Transverse colon (tissue), 4 donors: ENCODE data around the gene CRB2. TPM values are rescaled to one million over a fixed set of nuclear protein-coding genes. Genes with fewer than 3 reads are reported as not detected.

Experiments
- DNase-seq: peaks from one replicate; pipeline ENCODE4 v3.0.0-alpha.2; 2019
- H3K27ac ChIP-seq, 4 donors: fragments of 200-600 bp; sonication (generic); 2 replicates each; pipeline ENCODE4 v1.5.1; 2016 to 2018; ENCODE audit warnings: inconsistent platforms in 4 of 4
- H3K27me3 ChIP-seq: fragments of 200-600 bp; sonication (generic); 2 replicates; pipeline ENCODE4 v1.5.1; 2017; ENCODE audit warnings: inconsistent platforms
- H3K36me3 ChIP-seq, 4 donors: fragments of 200-600 bp; sonication (generic); 2 replicates each; pipeline ENCODE4 v1.5.1; 2017 to 2019; ENCODE audit warnings: inconsistent platforms in 4 of 4
- H3K4me1 ChIP-seq, 4 donors: fragments of 200-600 bp; sonication (generic); 2 replicates each; pipeline ENCODE4 v1.5.1; 2017 to 2020; ENCODE audit warnings: inconsistent platforms in 4 of 4
- H3K4me3 ChIP-seq, 4 donors: fragments of 200-600 bp; sonication (generic); 1 replicate in 1 of 4; 2 replicates in 3 of 4; pipeline versions ENCODE4 v1.5.1 to v1.6.1; 2017 to 2019; ENCODE audit warnings: inconsistent platforms in 4 of 4
- H3K9me3 ChIP-seq, 2 donors: fragments of 200-600 bp; sonication (generic); 2 replicates each; pipeline ENCODE4 v1.5.1; 2017 to 2019; ENCODE audit warnings: inconsistent platforms in 2 of 2
- EP300 ChIP-seq: sonication (generic); formaldehyde crosslinking; IDR thresholded peaks from one replicate; pipeline ENCODE4 v1.6.1; 2017; ENCODE audit warnings: antibody characterized with exemption, low read depth
- POLR2A ChIP-seq: fragments of 450-650 bp; IDR thresholded peaks from one replicate; pipeline ENCODE4 v1.6.1; 2016; ENCODE audit warnings: antibody characterized with exemption, mild to moderate bottlenecking, moderate library complexity
- POLR2AphosphoS5 ChIP-seq, 3 donors: sonication (generic); formaldehyde crosslinking; IDR thresholded peaks; one replicate each; pipeline ENCODE4 v1.6.1; 2016; ENCODE audit warnings: antibody characterized with exemption in 3 of 3
- WGBS, 2 donors: methylation state at CpG; one replicate each; pipeline ENCODE4 v1.1.5; 2018; ENCODE audit warnings: low coverage in 1 of 2; 5-methylcytosine and 5-hydroxymethylcytosine counted together
- in situ Hi-C, 4 donors: fragments of 200-750 bp; cut with MboI; loops; one replicate each; pipeline versions ENCODE4 v1.15.0 to v1.15.1; 2017; ENCODE audit warnings: low sequenced_read_pairs in 3 of 4, low pct_ligation_motif_present in 1 of 4, low pct_unique_long_range_greater_than_20kb in 1 of 4
- intact Hi-C: fragments of 100-400 bp; cut with DNase I; formaldehyde crosslinking; loops from one replicate; pipeline ENCODE4 v1.15.1; 2023; ENCODE audit warnings: low total_unique reads
- total RNA-seq, 4 donors: library from RNA; depleted of rRNA; stranded (reverse); fragments of >200 nt; gene quantifications; one replicate each; pipeline ENCODE4 v1.1.0, GENCODE V29; 2016
- TF ChIP-seq, protein P1 (sequence below), 5 experiments: fragments of 200-600 bp in 3 of 5; fragments of 450-650 bp in 2 of 5; sonication (generic) in 3 of 5; IDR thresholded peaks; 1 replicate in 2 of 5; 2 replicates in 3 of 5; pipeline ENCODE4 v1.5.1; 2016 to 2017; ENCODE audit warnings: antibody characterized with exemption in 5 of 5, inconsistent platforms in 3 of 5, mild to moderate bottlenecking in 2 of 5, moderate library complexity in 1 of 5

CRB2 gene
- total RNA-seq, 4 donors from 2014 or later, result 0.32 to 0.82 (median 0.75) TPM; not detected in 1

DNA sequence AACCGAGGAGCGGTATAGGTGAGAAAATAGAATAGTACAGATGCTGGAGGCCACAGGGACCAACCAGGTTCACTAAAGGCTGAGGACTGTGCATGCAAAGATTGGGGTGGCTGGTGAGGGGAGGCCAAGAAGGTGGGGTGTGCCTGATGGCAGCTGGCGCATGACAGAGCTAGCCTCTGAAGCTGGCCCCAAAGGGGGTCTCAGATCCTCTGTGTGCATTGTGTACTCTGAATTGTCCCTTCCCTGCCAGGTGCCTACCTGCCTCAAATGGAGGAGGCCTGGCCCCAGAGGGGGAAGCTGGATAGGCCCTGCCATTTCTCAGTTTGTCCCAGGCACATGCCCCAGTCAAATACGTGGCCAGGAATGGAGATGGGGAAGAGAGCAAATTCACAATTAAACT is 63.1 kb downstream of the CRB2 start:
- no peaks in the 10 kb centered on the region for H3K4me1 ChIP-seq
- H3K27ac ChIP-seq, result no peak overlapping the region
- in situ Hi-C loops (loop anchor here in 3 of 4 donors (25.0 kb wide), 1 partner anchor 618 kb away; no protein-coding TSS in a partner anchor), intact Hi-C loops (no loop called here)
- TF ChIP-seq POLR2A (no peak), EP300 (no peak), POLR2AphosphoS5 (IDR thresholded peaks at IDR 0.05) (no peak)
- TF ChIP-seq, protein P1, sequence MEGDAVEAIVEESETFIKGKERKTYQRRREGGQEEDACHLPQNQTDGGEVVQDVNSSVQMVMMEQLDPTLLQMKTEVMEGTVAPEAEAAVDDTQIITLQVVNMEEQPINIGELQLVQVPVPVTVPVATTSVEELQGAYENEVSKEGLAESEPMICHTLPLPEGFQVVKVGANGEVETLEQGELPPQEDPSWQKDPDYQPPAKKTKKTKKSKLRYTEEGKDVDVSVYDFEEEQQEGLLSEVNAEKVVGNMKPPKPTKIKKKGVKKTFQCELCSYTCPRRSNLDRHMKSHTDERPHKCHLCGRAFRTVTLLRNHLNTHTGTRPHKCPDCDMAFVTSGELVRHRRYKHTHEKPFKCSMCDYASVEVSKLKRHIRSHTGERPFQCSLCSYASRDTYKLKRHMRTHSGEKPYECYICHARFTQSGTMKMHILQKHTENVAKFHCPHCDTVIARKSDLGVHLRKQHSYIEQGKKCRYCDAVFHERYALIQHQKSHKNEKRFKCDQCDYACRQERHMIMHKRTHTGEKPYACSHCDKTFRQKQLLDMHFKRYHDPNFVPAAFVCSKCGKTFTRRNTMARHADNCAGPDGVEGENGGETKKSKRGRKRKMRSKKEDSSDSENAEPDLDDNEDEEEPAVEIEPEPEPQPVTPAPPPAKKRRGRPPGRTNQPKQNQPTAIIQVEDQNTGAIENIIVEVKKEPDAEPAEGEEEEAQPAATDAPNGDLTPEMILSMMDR (IDR thresholded peaks at IDR 0.05), result no peak
- 90% methylated on average over 4 of the region's 4 CpGs; no CpG with 5 or more reads in 1 of the 2 donors for WGBS, 2 donors
- H3K4me3 ChIP-seq, result no peak overlapping the region
- H3K9me3 ChIP-seq, result no peaks in the 10 kb centered on the region
- no peaks in the 10 kb centered on the region for H3K36me3 ChIP-seq
- H3K27me3 ChIP-seq, result no peaks in the 10 kb centered on the region
- no peak for DNase-seq

DNA sequence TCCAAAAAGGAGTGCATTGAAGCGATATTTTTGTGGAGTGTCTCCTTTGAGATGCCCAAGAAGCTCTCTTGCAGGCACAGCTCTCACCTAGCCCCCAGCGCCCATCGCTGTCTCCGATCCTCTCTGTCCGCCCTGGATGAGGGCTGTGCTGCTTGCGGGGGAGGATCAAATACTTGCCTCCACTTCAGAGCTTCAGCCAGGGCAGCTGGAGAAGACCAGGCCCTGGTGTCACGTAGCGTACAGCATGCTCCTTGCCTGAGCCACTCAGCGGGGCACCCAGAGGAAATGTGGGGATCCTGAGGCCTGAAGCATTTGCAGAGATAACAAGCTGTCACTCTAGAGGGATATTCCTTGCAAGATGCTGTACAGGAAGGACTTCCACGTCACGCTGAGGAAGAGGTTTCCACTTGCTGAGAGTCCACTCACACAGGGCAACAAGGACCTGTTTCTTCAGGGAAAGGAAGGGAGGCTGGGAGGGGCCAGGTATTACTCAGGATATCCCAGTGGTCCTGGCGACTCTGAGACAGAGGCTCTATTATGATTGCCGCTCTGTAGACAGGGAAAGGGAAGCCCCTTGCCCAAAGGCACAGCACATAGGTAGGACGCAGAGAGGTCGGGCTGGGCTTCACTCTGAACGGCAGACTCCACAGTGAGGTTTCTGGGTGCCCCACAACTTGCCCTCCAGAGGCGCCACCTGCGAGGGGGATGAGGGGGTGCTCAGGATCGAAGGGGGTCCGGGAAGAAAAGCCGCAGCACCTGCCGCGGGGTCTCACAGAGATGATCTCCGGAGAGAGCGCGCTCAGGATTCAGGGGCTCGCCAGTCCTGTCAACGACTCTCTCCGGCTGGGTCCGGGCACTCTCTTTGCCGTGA is 64.0 kb downstream of the CRB2 start:
- DNase-seq, result no peak
- Histone ChIP-seq H3K9me3 (no peaks in the 10 kb centered on the region), H3K4me1 (no peaks in the 10 kb centered on the region), H3K4me3 (no peak overlapping the region), H3K27me3 (no peaks in the 10 kb centered on the region), H3K36me3 (no peaks in the 10 kb centered on the region), H3K27ac (no peak overlapping the region)
- intact Hi-C loops (no loop called here), in situ Hi-C loops (loop anchor here in 3 of 4 donors (25.0 kb wide), 1 partner anchor 617 kb away; no protein-coding TSS in a partner anchor)
- 93% methylated on average over 3 to 31 of the region's 31 CpGs for WGBS, 2 donors
- no peak for TF ChIP-seq POLR2A
- TF ChIP-seq, protein P1 (IDR thresholded peaks at IDR 0.05), result no peak
- TF ChIP-seq POLR2AphosphoS5 (IDR thresholded peaks at IDR 0.05), result no peak
- TF ChIP-seq EP300, result no peak

DNA sequence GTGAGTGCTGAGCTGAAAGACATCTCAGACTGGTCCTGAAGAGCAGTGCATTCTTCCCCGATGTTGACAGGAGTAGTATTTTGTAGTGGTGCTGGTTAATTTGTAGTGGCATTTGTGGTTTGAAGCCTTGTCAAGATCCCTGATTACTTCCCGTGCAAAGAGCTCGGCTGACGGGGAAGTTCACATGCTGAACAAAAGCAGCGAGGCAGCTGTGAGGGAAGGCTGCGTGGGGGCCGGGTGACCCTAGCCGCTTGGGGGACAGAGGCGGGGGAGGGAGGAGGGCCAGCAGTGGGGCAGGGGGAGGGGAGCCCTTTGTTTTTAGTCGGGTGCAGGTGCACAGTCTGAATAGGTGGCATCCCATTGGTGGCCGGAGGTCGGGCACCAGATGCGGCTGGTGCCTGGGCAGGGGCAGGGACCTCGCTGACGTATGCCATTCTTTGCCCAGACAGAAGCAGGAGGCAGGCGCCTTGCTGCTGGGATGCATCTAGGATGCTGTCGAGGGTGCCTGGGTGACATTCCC is 64.7 kb downstream of the CRB2 start:
- TF ChIP-seq POLR2AphosphoS5 (IDR thresholded peaks at IDR 0.05), result no peak
- TF ChIP-seq, protein P1 (IDR thresholded peaks at IDR 0.05), result no peak
- no peak for TF ChIP-seq EP300
- TF ChIP-seq POLR2A, result no peak
- Histone ChIP-seq H3K4me3 (no peak overlapping the region), H3K9me3 (no peaks in the 10 kb centered on the region), H3K4me1 (no peaks in the 10 kb centered on the region), H3K27ac (no peak overlapping the region), H3K27me3 (no peaks in the 10 kb centered on the region), H3K36me3 (no peaks in the 10 kb centered on the region)
- in situ Hi-C loops, result loop anchor here in 3 of 4 donors (25.0 kb wide), 1 partner anchor 617 kb away; no protein-coding TSS in a partner anchor
- 79% methylated on average over 16 of the region's 17 CpGs; no CpG with 5 or more reads in 1 of the 2 donors for WGBS, 2 donors
- intact Hi-C loops, result no loop called here
- no peak for DNase-seq

DNA sequence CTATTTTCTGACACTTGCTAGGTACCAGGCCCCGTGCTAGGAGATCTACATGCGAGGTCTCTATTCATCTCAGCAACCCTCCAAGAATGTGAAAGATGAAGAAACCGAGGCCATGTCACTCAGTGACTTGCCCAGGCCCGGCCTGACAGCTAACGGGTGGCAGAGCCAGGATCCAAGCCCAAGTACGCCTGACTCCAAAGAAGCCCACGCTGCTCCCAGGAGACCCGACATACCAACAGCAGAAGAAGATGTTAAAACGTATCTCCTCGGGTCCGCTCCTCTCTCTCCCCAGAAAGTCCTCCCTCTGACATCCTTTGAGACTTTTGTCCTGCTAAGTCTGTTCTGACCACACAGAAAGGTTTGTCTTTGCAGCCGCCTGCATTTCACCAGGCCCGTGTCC is 65.2 kb downstream of the CRB2 start:
- DNase-seq, result no peak
- Histone ChIP-seq H3K27me3 (no peaks in the 10 kb centered on the region), H3K27ac (no peak overlapping the region), H3K4me1 (no peaks in the 10 kb centered on the region), H3K36me3 (no peaks in the 10 kb centered on the region), H3K4me3 (no peak overlapping the region), H3K9me3 (no peaks in the 10 kb centered on the region)
- in situ Hi-C loops, result loop anchor here in 3 of 4 donors (25.0 kb wide), 1 partner anchor 616 kb away; no protein-coding TSS in a partner anchor
- intact Hi-C loops, result no loop called here
- 80 to 93% methylated on average over 2 to 12 of the region's 13 CpGs for WGBS, 2 donors
- TF ChIP-seq, protein P1 (IDR thresholded peaks at IDR 0.05), result no peak
- no peak for TF ChIP-seq POLR2AphosphoS5 (IDR thresholded peaks at IDR 0.05)
